HepG2 (cell line): ENCODE data around the gene MCRIP2. TPM values are rescaled to one million over a fixed set of nuclear protein-coding genes. Genes with fewer than 3 reads are reported as not detected.
A peak's percentile ranks its signal among the peaks of the same experiment; 100 is the strongest.

Source experiments
- ARNTL ChIP-seq: sonication (generic); formaldehyde crosslinking; IDR thresholded peaks from 2 replicates; pipeline ENCODE4 v1.4.0; 2020; ENCODE audit warnings: mild to moderate bottlenecking, missing genetic modification reagents
- BATF2 ChIP-seq: sonication (generic); formaldehyde crosslinking; IDR thresholded peaks from 2 replicates; pipeline ENCODE4 v1.8.0; 2022; ENCODE audit warnings: mild to moderate bottlenecking, missing genetic modification reagents, moderate library complexity
- FOXJ3 ChIP-seq: sonication (generic); formaldehyde crosslinking; IDR thresholded peaks from 2 replicates; pipeline ENCODE4 v1.4.0; 2020; ENCODE audit warnings: missing genetic modification reagents, mild to moderate bottlenecking, borderline replicate concordance
- HMGA1 ChIP-seq: sonication (generic); formaldehyde crosslinking; conservative IDR thresholded peaks from 2 replicates; pipeline ENCODE4 v1.4.0; 2020; ENCODE audit warnings: missing genetic modification reagents
- IKZF5 ChIP-seq: IDR thresholded peaks from 2 replicates; pipeline ENCODE4 v1.6.1; 2018; ENCODE audit warnings: missing genetic modification reagents, mild to moderate bottlenecking, missing compliant biosample characterization
- ISL2 ChIP-seq: sonication (generic); formaldehyde crosslinking; IDR thresholded peaks from 2 replicates; pipeline ENCODE4 v1.5.0; 2020; ENCODE audit warnings: missing genetic modification reagents
- SIN3A ChIP-seq: IDR thresholded peaks from 2 replicates; pipeline ENCODE4 v1.6.1; 2011; ENCODE audit warnings: low read depth, mild to moderate bottlenecking, control low read depth, low read length, borderline replicate concordance
- SMAD9 ChIP-seq: sonication (generic); formaldehyde crosslinking; IDR thresholded peaks from 2 replicates; pipeline ENCODE4 v1.5.1; 2020; ENCODE audit warnings: mild to moderate bottlenecking, missing genetic modification reagents
- SP5 ChIP-seq: IDR thresholded peaks from 2 replicates; pipeline ENCODE4 v1.6.1; 2016; ENCODE audit warnings: low read depth, borderline replicate concordance
- SRSF9 ChIP-seq: fragments of 200-400 bp; formaldehyde crosslinking; IDR thresholded peaks from 2 replicates; pipeline ENCODE4 v1.6.1; 2018; ENCODE audit warnings: borderline replicate concordance, mild to moderate bottlenecking, low read depth, low read length; ENCODE audit not compliant: insufficient read depth, poor library complexity, severe bottlenecking
- STAG1 ChIP-seq: sonication (generic); formaldehyde crosslinking; IDR thresholded peaks from 2 replicates; pipeline ENCODE4 v1.4.0; 2020; ENCODE audit warnings: missing genetic modification reagents
- TBX3 ChIP-seq: fragments of 450-650 bp; IDR thresholded peaks from 2 replicates; pipeline ENCODE4 v1.6.1; 2017; ENCODE audit warnings: antibody characterized with exemption, mild to moderate bottlenecking, inconsistent platforms, borderline replicate concordance
- TOE1 ChIP-seq: sonication (generic); formaldehyde crosslinking; IDR thresholded peaks from 2 replicates; pipeline ENCODE4 v1.4.0; 2020; ENCODE audit warnings: mild to moderate bottlenecking, missing genetic modification reagents
- ZC3H4 ChIP-seq: sonication (generic); formaldehyde crosslinking; IDR thresholded peaks from 2 replicates; pipeline ENCODE4 v1.4.0; 2020; ENCODE audit warnings: missing genetic modification reagents, borderline replicate concordance
- ZIK1 ChIP-seq: sonication (generic); formaldehyde crosslinking; IDR thresholded peaks from 2 replicates; pipeline ENCODE4 v1.5.0; 2020; ENCODE audit warnings: mild to moderate bottlenecking, low read depth, missing genetic modification reagents, borderline replicate concordance
- ZNF317 ChIP-seq: sonication (generic); formaldehyde crosslinking; IDR thresholded peaks from 2 replicates; pipeline ENCODE4 v1.5.0; 2020; ENCODE audit warnings: mild to moderate bottlenecking, missing genetic modification reagents
- ZNF362 ChIP-seq: sonication (generic); formaldehyde crosslinking; IDR thresholded peaks from 2 replicates; pipeline ENCODE4 v1.4.0; 2020; ENCODE audit warnings: missing genetic modification reagents, mild to moderate bottlenecking, borderline replicate concordance
- ZNF430 ChIP-seq: sonication (generic); formaldehyde crosslinking; IDR thresholded peaks from 2 replicates; pipeline ENCODE4 v1.9.0; 2021; ENCODE audit warnings: mild to moderate bottlenecking, missing genetic modification reagents
- ZNF646 ChIP-seq: sonication (generic); formaldehyde crosslinking; IDR thresholded peaks from 2 replicates; pipeline ENCODE4 v1.9.0; 2021; ENCODE audit warnings: mild to moderate bottlenecking, missing genetic modification reagents
- ZNF891 ChIP-seq: sonication (generic); formaldehyde crosslinking; IDR thresholded peaks from 2 replicates; pipeline ENCODE4 v1.5.0; 2020; ENCODE audit warnings: mild to moderate bottlenecking, missing genetic modification reagents
- polyA plus RNA-seq, 8 experiments: library from polyadenylated mRNA; depleted of rRNA in 3 of 8; stranded (reverse) in 7 of 8; unstranded in 1 of 8; fragments of >200 nt; fragmentation: Illumina TruSeq in 4 of 8; extraction: Trizol in 4 of 8; gene quantifications; 2 replicates each; pipeline versions ENCODE4 v1.2.1 to v1.2.3, GENCODE V29; 2011 to 2016; ENCODE audit warnings: low read depth in 4 of 8, missing spikeins in 1 of 8, mixed read lengths in 1 of 8; ENCODE audit not compliant: insufficient read depth in 1 of 8
- total RNA-seq, 5 experiments: library from RNA; depleted of rRNA; stranded (reverse); fragments of >200 nt; fragmentation: Illumina TruSeq; extraction: Trizol; gene quantifications; 2 replicates each; pipeline ENCODE4 v1.2.3, GENCODE V29; 2016; ENCODE audit warnings: low read depth in 1 of 5

Gene MCRIP2
- total and polyA plus RNA-seq, 2 of the 13 experiments (the other 11 are each of a cell fraction or from before 2014, with no cell fraction given): 39.6 to 76.7 TPM

GRCh38 chr16:642189-643049 is 791 bp downstream of the MCRIP2 start (continued):
- TF ChIP-seq TBX3 (no peak), ZNF362 (no peak), ZIK1 (CRISPR knock-in tag) (0 out of 2 replicates have a peak, but pooled peaks have one; percentile 77), SMAD9 (CRISPR knock-in tag) (no peak), ARNTL (CRISPR knock-in tag) (peak; percentile 91), BATF2 (CRISPR knock-in tag) (no peak; the same call in 1 of the 2 replicates), ISL2 (CRISPR knock-in tag) (no peak), TOE1 (CRISPR knock-in tag) (no peak), ZNF430 (CRISPR knock-in tag) (no peak), FOXJ3 (CRISPR knock-in tag) (no peak), SRSF9 (no peak), IKZF5 (CRISPR knock-in tag) (peak; percentile 51; the same call in 1 of the 2 replicates), SIN3A (no peak), ZNF891 (peak; percentile 78), ZNF317 (CRISPR knock-in tag) (peak; percentile 68; the same call in 1 of the 2 replicates), SP5 (CRISPR knock-in tag) (peak; percentile 75), ZC3H4 (CRISPR knock-in tag) (no peak), HMGA1 (no peak), ZNF646 (no peak), STAG1 (CRISPR knock-in tag) (peak; percentile 9; the same call in 1 of the 2 replicates)
